SK-N-SH (cell line): ENCODE results near the gene RAB3B. TPM values are rescaled to one million over a fixed set of nuclear protein-coding genes. Genes with fewer than 3 reads are reported as not detected.

Source experiments
- CTCF ChIA-PET: fragments of 300-600, 350-600 bp; formaldehyde crosslinking; extraction: SDS; loops from one replicate; lab custom pipeline; 2021; lab: Yijun Ruan, JAX
- POLR2A ChIA-PET: fragments of 350-600 bp; sonication (Branson Sonifier 250); formaldehyde crosslinking; extraction: SDS; loops from one replicate; lab custom pipeline; 2020; ENCODE audit warnings: antibody characterized with exemption, inconsistent platforms; lab: Yijun Ruan, JAX
- DNase-seq: peaks from one replicate; pipeline ENCODE4 v3.0.0; 2012
- H2AFZ ChIP-seq: fragments of 200-600 bp; sonication (generic); 2 replicates; pipeline ENCODE4 v1.8.1; 2016; ENCODE audit warnings: antibody characterized with exemption, mild to moderate bottlenecking, low read depth
- H3F3A ChIP-seq: fragments of 200-600 bp; sonication (generic); replicated peaks from 2 replicates; pipeline ENCODE3; 2016; ENCODE audit warnings: antibody characterized with exemption, mild to moderate bottlenecking; ENCODE audit not compliant: insufficient read depth
- H3K27ac ChIP-seq, 2 experiments: fragments of 200-500 bp in 1 of 2; fragments of 200-600 bp in 1 of 2; sonication (Bioruptor generic) in 1 of 2; sonication (generic), shearing (Covaris generic) in 1 of 2; 2 replicates each; pipeline versions ENCODE4 v1.5.1 to v1.6.1; 2014 to 2016; ENCODE audit warnings: low read depth in 2 of 2, inconsistent platforms in 1 of 2, low read length in 1 of 2, mild to moderate bottlenecking in 1 of 2, mixed read lengths in 1 of 2
- H3K27me3 ChIP-seq: fragments of 200-600 bp; sonication (generic), shearing (Covaris generic); 2 replicates; pipeline ENCODE4 v1.6.1; 2016; ENCODE audit warnings: mixed run types; ENCODE audit not compliant: insufficient read depth
- H3K36me3 ChIP-seq, 2 experiments: fragments of 200-500 bp in 1 of 2; fragments of 200-600 bp in 1 of 2; sonication (Bioruptor generic) in 1 of 2; sonication (generic) in 1 of 2; replicated peaks in 1 of 2; 2 replicates each; pipeline versions ENCODE3 to v1.5.1; 2014 to 2016; ENCODE audit warnings: low read length in 1 of 2, mild to moderate bottlenecking in 1 of 2; ENCODE audit not compliant: insufficient read depth in 2 of 2, control insufficient read depth in 1 of 2
- H3K4me1 ChIP-seq, 2 experiments: fragments of 200-500 bp in 1 of 2; fragments of 200-600 bp in 1 of 2; sonication (Bioruptor generic) in 1 of 2; sonication (generic), shearing (Covaris generic) in 1 of 2; 2 replicates each; pipeline versions ENCODE4 v1.5.1 to v1.6.1; 2014 to 2016; ENCODE audit warnings: low read depth in 1 of 2, low read length in 1 of 2, mixed run types in 1 of 2; ENCODE audit not compliant: insufficient read depth in 2 of 2, control insufficient read depth in 1 of 2
- H3K4me2 ChIP-seq: fragments of 200-600 bp; sonication (generic), shearing (Covaris generic); 2 replicates; pipeline ENCODE4 v1.6.1; 2017; ENCODE audit warnings: mixed run types
- H3K4me3 ChIP-seq, 2 experiments: fragments of 200-500 bp in 1 of 2; fragments of 200-600 bp in 1 of 2; sonication (Bioruptor generic) in 1 of 2; sonication (generic), shearing (Covaris generic) in 1 of 2; 2 replicates each; pipeline versions ENCODE4 v1.5.1 to v1.8.1; 2014 to 2016; ENCODE audit warnings: low read depth in 2 of 2, inconsistent platforms in 1 of 2, low read length in 1 of 2, mild to moderate bottlenecking in 1 of 2, mixed read lengths in 1 of 2, moderate library complexity in 1 of 2
- H3K79me2 ChIP-seq: fragments of 200-600 bp; sonication (generic); 2 replicates; pipeline ENCODE4 v1.8.1; 2017; ENCODE audit warnings: mild to moderate bottlenecking; ENCODE audit not compliant: insufficient read depth
- H3K9ac ChIP-seq: fragments of 200-600 bp; sonication (generic); 2 replicates; pipeline ENCODE4 v1.6.1; 2017; ENCODE audit warnings: mixed run types
- H3K9me2 ChIP-seq: fragments of 200-600 bp; sonication (generic); 2 replicates; pipeline ENCODE4 v1.6.1; 2017; ENCODE audit warnings: mixed run types
- H3K9me3 ChIP-seq: fragments of 200-600 bp; sonication (generic); 2 replicates; pipeline ENCODE4 v1.6.1; 2017; ENCODE audit warnings: mixed run types, mild to moderate bottlenecking, moderate library complexity
- H4K20me1 ChIP-seq: fragments of 200-600 bp; sonication (generic); 2 replicates; pipeline ENCODE4 v1.6.1; 2017; ENCODE audit warnings: mild to moderate bottlenecking, mixed run types; ENCODE audit not compliant: insufficient read depth
- CHD2 ChIP-seq: fragments of 150-350 bp; IDR thresholded peaks from 2 replicates; pipeline ENCODE4 v1.6.1; 2018; ENCODE audit warnings: low read length; ENCODE audit not compliant: partially characterized antibody
- EP300 ChIP-seq, 2 experiments: IDR thresholded peaks; 2 replicates each; pipeline versions ENCODE4 v1.4.0 to v1.6.1; 2012; ENCODE audit warnings: borderline replicate concordance in 1 of 2, low read depth in 1 of 2, low read length in 1 of 2
- FOXM1 ChIP-seq: IDR thresholded peaks from 2 replicates; pipeline ENCODE4 v1.4.0; 2012; ENCODE audit warnings: low read depth, mild to moderate bottlenecking
- NFIC ChIP-seq: IDR thresholded peaks from 2 replicates; pipeline ENCODE4 v1.4.0; 2012; ENCODE audit warnings: borderline replicate concordance
- SIN3A ChIP-seq: IDR thresholded peaks from 2 replicates; pipeline ENCODE4 v1.6.1; 2012; ENCODE audit warnings: low read depth, mild to moderate bottlenecking, low read length, moderate library complexity, borderline replicate concordance
- TCF12 ChIP-seq: IDR thresholded peaks from 2 replicates; pipeline ENCODE4 v1.4.0; 2012
- YY1 ChIP-seq: IDR thresholded peaks from 2 replicates; pipeline ENCODE4 v1.4.0; 2012; ENCODE audit warnings: low read depth, mild to moderate bottlenecking
- WGBS: methylation state at CpG from one replicate; pipeline ENCODE4 v1.1.6; 2017; ENCODE audit warnings: low lambda C conversion rate; 5-methylcytosine and 5-hydroxymethylcytosine counted together
- polyA plus RNA-seq, 3 experiments: library from polyadenylated mRNA; depleted of rRNA; stranded (reverse); fragments of >200 nt; gene quantifications; 2 replicates each; pipeline ENCODE4 v1.2.3, GENCODE V29; 2012
- TF ChIP-seq, protein P1 (sequence below): IDR thresholded peaks from 2 replicates; pipeline ENCODE4 v1.4.0; 2012; ENCODE audit warnings: low read depth
- TF ChIP-seq, protein P2 (sequence below): fragments of 200-600 bp; sonication (generic); IDR thresholded peaks from 2 replicates; pipeline ENCODE4 v1.6.1; 2017; ENCODE audit warnings: antibody characterized with exemption, mild to moderate bottlenecking, moderate library complexity

Gene RAB3B
- polyA plus RNA-seq, 1 of the 3 experiments (the other 2 are of a cell fraction): 10.2 TPM

DNA sequence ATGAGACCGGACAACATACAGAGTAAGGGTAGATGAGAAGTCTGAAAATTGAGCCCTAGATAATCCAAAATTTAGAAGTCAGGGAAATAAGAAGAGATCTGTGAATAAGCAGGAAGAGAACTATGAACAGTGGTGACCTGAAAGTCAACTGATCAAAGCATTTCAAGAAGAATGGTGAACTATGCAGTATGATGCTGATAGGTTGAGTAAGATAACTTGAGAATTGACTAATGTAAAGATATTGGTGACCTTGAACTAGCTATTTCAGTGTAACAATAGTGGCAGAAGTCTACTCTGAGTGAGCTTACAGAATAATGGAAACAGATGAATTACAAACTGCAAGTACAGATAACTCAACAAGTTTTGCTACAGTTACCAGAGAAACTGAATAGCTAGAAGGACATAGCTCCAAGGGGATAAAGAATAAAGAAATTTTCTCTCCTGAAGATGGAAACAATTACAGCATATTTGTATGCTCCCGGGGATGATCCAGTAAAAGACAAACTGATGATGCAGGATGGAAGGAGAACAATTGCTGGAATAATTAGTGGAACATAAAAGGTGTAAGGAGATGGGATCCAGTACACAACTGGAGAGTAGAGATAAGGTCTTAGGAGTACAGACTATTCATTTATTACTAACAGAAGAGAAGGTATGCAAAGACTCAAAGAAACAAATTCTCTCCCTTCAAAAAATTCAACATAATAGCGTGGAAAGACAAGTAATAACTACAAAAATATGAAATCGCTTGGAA is 122.8 kb downstream of the RAB3B start:
- Histone ChIP-seq H3K4me1 (peaks cover 0 to 9% of the 10 kb centered on the region in 2 experiments; a peak in 1 of 4 replicates), H3K36me3 (peaks cover 0 to 16% of the 10 kb centered on the region in 2 experiments), H3K9me3 (no peaks in the 10 kb centered on the region), H4K20me1 (peaks cover 36% of the 10 kb centered on the region), H3K79me2 (peaks cover 100% of the 10 kb centered on the region), H3K9ac (no peak overlapping the region), H3K4me2 (no peak overlapping the region), H3F3A (peaks cover 4% of the 10 kb centered on the region), H3K27ac (no peak overlapping the region), H3K4me3 (no peak overlapping the region), H3K9me2 (no peaks in the 10 kb centered on the region), H2AFZ (no peak overlapping the region), H3K27me3 (no peaks in the 10 kb centered on the region)
- WGBS: 94% methylated on average over 4 of the region's 4 CpGs
- POLR2A ChIA-PET: no interaction called here
- CTCF ChIA-PET: no interaction called here
- DNase-seq: no peak
- no peak for TF ChIP-seq SIN3A
- TF ChIP-seq, protein P1, sequence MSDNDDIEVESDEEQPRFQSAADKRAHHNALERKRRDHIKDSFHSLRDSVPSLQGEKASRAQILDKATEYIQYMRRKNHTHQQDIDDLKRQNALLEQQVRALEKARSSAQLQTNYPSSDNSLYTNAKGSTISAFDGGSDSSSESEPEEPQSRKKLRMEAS: no peak
- no peak for TF ChIP-seq EP300 (IDR thresholded peaks at IDR 0.05; ENCODE audit: borderline replicate concordance in 1 of 2, low read depth in 1 of 2, low read length in 1 of 2)
- no peak for TF ChIP-seq FOXM1

DNA sequence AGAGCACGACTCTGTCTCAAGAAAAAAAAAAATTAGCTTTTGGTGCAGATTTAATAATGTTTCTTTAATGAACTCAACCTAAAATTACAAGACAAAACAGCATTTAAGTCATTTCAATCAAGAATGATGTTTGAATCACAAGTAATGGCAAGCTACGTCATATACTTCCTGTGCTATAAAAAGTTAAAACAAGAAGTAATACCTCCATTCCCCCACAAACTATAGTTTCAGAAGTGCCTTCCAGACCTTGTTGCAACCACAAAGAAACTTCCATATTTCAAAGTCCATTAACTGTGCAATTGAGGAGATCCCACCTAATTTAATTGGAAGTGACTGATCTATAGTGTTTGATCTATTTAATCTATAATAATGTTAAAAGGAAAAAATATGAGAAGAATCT is 127.1 kb downstream of the RAB3B start:
- no peak overlapping the region for H3K27ac ChIP-seq
- H3F3A ChIP-seq: no peaks in the 10 kb centered on the region
- peaks cover 100% of the 10 kb centered on the region for H3K79me2 ChIP-seq
- H3K9me2 ChIP-seq: no peaks in the 10 kb centered on the region
- peaks cover 25% of the 10 kb centered on the region for H4K20me1 ChIP-seq
- H3K4me2 ChIP-seq: no peak overlapping the region
- H3K27me3 ChIP-seq: no peaks in the 10 kb centered on the region
- no peak for TF ChIP-seq CHD2
- TF ChIP-seq, protein P2, sequence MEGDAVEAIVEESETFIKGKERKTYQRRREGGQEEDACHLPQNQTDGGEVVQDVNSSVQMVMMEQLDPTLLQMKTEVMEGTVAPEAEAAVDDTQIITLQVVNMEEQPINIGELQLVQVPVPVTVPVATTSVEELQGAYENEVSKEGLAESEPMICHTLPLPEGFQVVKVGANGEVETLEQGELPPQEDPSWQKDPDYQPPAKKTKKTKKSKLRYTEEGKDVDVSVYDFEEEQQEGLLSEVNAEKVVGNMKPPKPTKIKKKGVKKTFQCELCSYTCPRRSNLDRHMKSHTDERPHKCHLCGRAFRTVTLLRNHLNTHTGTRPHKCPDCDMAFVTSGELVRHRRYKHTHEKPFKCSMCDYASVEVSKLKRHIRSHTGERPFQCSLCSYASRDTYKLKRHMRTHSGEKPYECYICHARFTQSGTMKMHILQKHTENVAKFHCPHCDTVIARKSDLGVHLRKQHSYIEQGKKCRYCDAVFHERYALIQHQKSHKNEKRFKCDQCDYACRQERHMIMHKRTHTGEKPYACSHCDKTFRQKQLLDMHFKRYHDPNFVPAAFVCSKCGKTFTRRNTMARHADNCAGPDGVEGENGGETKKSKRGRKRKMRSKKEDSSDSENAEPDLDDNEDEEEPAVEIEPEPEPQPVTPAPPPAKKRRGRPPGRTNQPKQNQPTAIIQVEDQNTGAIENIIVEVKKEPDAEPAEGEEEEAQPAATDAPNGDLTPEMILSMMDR: no peak
- no peak for TF ChIP-seq TCF12
- no peak for TF ChIP-seq YY1
- TF ChIP-seq NFIC: no peak
- no peak for TF ChIP-seq EP300 (IDR thresholded peaks at IDR 0.05; ENCODE audit: borderline replicate concordance in 1 of 2, low read depth in 1 of 2, low read length in 1 of 2)
- TF ChIP-seq, all 33 proteins: peak for 0
- H2AFZ ChIP-seq: no peak overlapping the region
- H3K9me3 ChIP-seq: no peaks in the 10 kb centered on the region
- no peak overlapping the region for H3K9ac ChIP-seq
- ChIA-PET CTCF (no interaction called here), POLR2A (no interaction called here)
- peaks cover 2 to 11% of the 10 kb centered on the region in 2 experiments for H3K36me3 ChIP-seq
- no peak for DNase-seq
- 95% methylated on average over 2 of the region's 2 CpGs for WGBS
- peaks cover 3 to 9% of the 10 kb centered on the region in 2 experiments; a peak in 2 of 4 replicates for H3K4me1 ChIP-seq
- H3K4me3 ChIP-seq: no peak overlapping the region
